ENCODE data around the gene IL4R. TPM values are rescaled to one million over a fixed set of nuclear protein-coding genes. Genes with fewer than 3 reads are reported as not detected.
A peak's percentile ranks its signal among the peaks of the same experiment; 100 is the strongest.

Gene IL4R
- 33.7 and 36.8 TPM in 2 replicates for total RNA-seq

DNA sequence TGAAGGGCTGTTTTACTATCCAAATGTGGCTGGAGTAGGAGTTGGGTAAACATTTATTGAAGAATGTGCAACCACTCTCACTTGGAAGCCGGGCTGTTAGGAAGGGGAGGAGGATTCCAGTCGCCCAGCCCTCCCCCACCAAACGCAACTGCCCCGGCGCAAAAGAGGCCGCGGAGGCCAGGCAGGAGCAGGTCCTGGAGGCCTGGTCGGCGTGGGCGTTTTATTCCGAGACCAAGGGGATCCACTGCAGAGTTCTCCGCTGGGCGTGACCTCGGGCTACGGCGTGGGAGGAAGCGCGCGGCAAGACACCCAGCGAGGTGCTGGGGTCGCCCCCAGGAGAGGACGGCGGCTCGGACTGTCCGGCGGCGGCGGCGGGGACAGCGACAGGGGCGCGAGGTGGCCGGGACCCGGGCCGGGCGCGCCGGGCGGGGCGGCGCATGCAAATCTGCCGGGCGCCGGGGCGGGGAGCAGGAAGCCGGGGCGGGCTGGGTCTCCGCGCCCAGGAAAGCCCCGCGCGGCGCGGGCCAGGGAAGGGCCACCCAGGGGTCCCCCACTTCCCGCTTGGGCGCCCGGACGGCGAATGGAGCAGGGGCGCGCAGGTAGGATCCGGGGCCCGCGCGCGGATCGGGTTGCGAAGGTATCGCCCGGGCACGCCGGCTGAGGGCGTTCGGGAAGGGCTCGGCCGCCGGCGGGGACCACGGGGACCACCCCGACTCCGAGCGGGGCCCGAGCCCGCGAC is at the start of gene IL4R:
TSS of gene IL4R (plus strand) at position 553 of the 739 bp plus-strand sequence. CDS start 26,230 bp downstream, outside the sequence.
- TF ChIP-seq CTCF (conservative IDR thresholded peaks at IDR 0.05; ENCODE audit: low read depth, low read length), result no peak
- DNase-seq (ENCODE audit: low read depth), result peak; percentile 80
- peak within 1 kb of the TSS; percentile 88 for H3K4me3 ChIP-seq (ENCODE audit: low read depth, low read length)

- DNase-seq (ENCODE audit: low read depth), result no peak
- no peak overlapping the region for H3K4me3 ChIP-seq (ENCODE audit: low read depth, low read length)
- TF ChIP-seq CTCF (conservative IDR thresholded peaks at IDR 0.05; ENCODE audit: low read depth, low read length), result no peak
Observed at GRCh38 chr16:27264151-27264550, 49.6 kb upstream of the IL4R start.

GRCh38 chr16:27265982-27266381 is 47.8 kb upstream of the IL4R start:
- no peak for DNase-seq (ENCODE audit: low read depth)
- H3K4me3 ChIP-seq (ENCODE audit: low read depth, low read length), result no peak overlapping the region
- TF ChIP-seq CTCF (conservative IDR thresholded peaks at IDR 0.05; ENCODE audit: low read depth, low read length), result no peak

DNA sequence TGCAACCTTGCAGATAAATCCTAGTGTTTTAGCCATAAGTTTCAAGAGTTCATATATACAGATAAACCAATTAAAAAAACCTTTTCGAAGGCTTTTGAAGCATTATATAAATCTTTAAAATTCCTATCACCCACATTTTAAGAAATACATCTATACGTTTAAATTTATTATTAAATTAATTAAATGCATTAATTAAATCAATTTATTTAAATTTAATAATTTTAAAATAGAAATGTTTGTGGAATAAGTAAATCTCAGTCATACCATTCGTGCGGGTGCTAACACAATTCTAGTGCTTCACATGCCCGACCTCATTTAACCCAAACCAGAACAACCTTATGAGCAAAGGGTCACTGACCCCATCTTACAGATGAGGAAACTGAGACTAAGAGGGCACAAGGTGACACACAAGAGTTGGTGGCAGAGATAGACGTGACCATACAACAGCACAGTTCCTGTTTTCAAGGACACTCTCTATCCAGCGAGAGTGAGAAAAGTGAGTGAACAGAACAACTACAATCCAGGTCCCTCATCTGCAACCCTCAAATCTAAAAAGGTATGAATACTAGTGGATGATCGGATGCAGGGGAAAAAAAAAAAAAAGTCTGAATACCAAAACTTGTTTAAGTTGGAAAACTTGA is 46.6 kb upstream of the IL4R start:
- TF ChIP-seq CTCF (conservative IDR thresholded peaks at IDR 0.05; ENCODE audit: low read depth, low read length), result no peak
- no peak overlapping the region for H3K4me3 ChIP-seq (ENCODE audit: low read depth, low read length)
- DNase-seq (ENCODE audit: low read depth), result no peak

- no peak for TF ChIP-seq CTCF (conservative IDR thresholded peaks at IDR 0.05; ENCODE audit: low read depth, low read length)
- DNase-seq (ENCODE audit: low read depth), result peak; percentile 46
- peak within 1 kb of the TSS; percentile 96 for H3K4me3 ChIP-seq (ENCODE audit: low read depth, low read length)
Observed at GRCh38 chr16:27268376-27269299, 45.1 kb upstream of the IL4R start, which contains the start of gene NSMCE1. NSMCE1 (minus strand) TSS chr16:27268772; CDS start chr16:27257570, 11,202 bp downstream.

- no peak for DNase-seq (ENCODE audit: low read depth)
- H3K4me3 ChIP-seq (ENCODE audit: low read depth, low read length), result peak overlapping the region; percentile 96
- no peak for TF ChIP-seq CTCF (conservative IDR thresholded peaks at IDR 0.05; ENCODE audit: low read depth, low read length)
Observed at GRCh38 chr16:27269300-27270150, 44.2 kb upstream of the IL4R start.

All from epithelial cell of proximal tubule (primary cell).